GM12864 (cell line): ENCODE measurements around the gene TEAD1.
A peak's percentile ranks its signal among the peaks of the same experiment; 100 is the strongest.

Experiments used
- DNase-seq: peaks from one replicate; pipeline ENCODE4 v3.0.0-alpha.2; 2011; ENCODE audit warnings: low read depth
- H3K4me3 ChIP-seq: 2 replicates; pipeline ENCODE4 v1.5.1; 2011; ENCODE audit warnings: mild to moderate bottlenecking, low read depth, low read length, control low read depth
- CTCF ChIP-seq: IDR thresholded peaks from 2 replicates; pipeline ENCODE4 v1.5.1; 2011; ENCODE audit warnings: low read depth, mild to moderate bottlenecking, moderate library complexity, low read length, control low read depth, inconsistent platforms; ENCODE audit errors: missing control alignments

TEAD1 gene

GRCh38 chr11:12664385-12664784 is 9.8 kb upstream of the TEAD1 start:
- TF ChIP-seq CTCF: no peak
- DNase-seq: no peak

GRCh38 chr11:12666915-12667314 is 7.3 kb upstream of the TEAD1 start:
- TF ChIP-seq CTCF: no peak
- DNase-seq: no peak
- H3K4me3 ChIP-seq: no peak overlapping the region

More at GRCh38 chr11:12664385-12664784, 9.8 kb upstream of the TEAD1 start:
- H3K4me3 ChIP-seq: no peak overlapping the region

- no peak for DNase-seq
- TF ChIP-seq CTCF: no peak
- H3K4me3 ChIP-seq: no peak overlapping the region
These were observed 6.6 kb upstream of the TEAD1 start for GRCh38 chr11:12667646-12668045.

- TF ChIP-seq CTCF: no peak
- no peak for DNase-seq
- no peak overlapping the region for H3K4me3 ChIP-seq
These were observed 6.1 kb upstream of the TEAD1 start for GRCh38 chr11:12668166-12668565.

GRCh38 chr11:12669930-12670329 is 4.3 kb upstream of the TEAD1 start:
- TF ChIP-seq CTCF: no peak
- DNase-seq: no peak
- no peak overlapping the region for H3K4me3 ChIP-seq

GRCh38 chr11:12671370-12671769 is 2.9 kb upstream of the TEAD1 start:
- DNase-seq: no peak
- H3K4me3 ChIP-seq: no peak overlapping the region
- TF ChIP-seq CTCF: no peak

GRCh38 chr11:12673601-12673923 is 659 bp upstream of the TEAD1 start:
- no peak for TF ChIP-seq CTCF
- peak overlapping the region; percentile 61 for H3K4me3 ChIP-seq
- DNase-seq: no peak
